Right kidney (tissue), 9 donors: Measurements from ENCODE around the gene SMARCC2.
A peak's percentile ranks its signal among the peaks of the same experiment; 100 is the strongest.

ENCODE experiments used
- DNase-seq: peaks from one replicate; pipeline ENCODE4 v3.0.0-alpha.2; 2016
- long read RNA-seq, 8 donors: transcript quantifications; one replicate each; lab custom pipeline, GENCODE V29; 2026

SMARCC2 gene
- long read RNA-seq, donor 1, full-length matches to known transcripts, result 2 of 12 reads
- long read RNA-seq, donor 1, partial matches to known transcripts, result 10 of 12 reads
- long read RNA-seq, donor 1, other reads (novel, unspliced or antisense), result 0 of 12 reads
- long read RNA-seq, donor 2, result 0 reads
- long read RNA-seq, donor 3, partial matches to known transcripts, result 5 of 6 reads
- long read RNA-seq, donor 3, other reads (novel, unspliced or antisense), result 0 of 6 reads
- long read RNA-seq, donor 4, full-length matches to known transcripts, result 5 of 32 reads
- long read RNA-seq, donor 4, partial matches to known transcripts, result 27 of 32 reads
- long read RNA-seq, donor 4, other reads (novel, unspliced or antisense), result 0 of 32 reads
- long read RNA-seq, donor 5, full-length matches to known transcripts, result 3 of 13 reads
- long read RNA-seq, donor 5, partial matches to known transcripts, result 5 of 13 reads
- long read RNA-seq, donor 5, other reads (novel, unspliced or antisense), result 5 of 13 reads
- long read RNA-seq, donor 6, full-length matches to known transcripts, result 1 of 30 reads
- long read RNA-seq, donor 6, partial matches to known transcripts, result 29 of 30 reads
- long read RNA-seq, donor 6, other reads (novel, unspliced or antisense), result 0 of 30 reads
- long read RNA-seq, donor 7, partial matches to known transcripts, result 96 of 99 reads
- long read RNA-seq, donor 7, other reads (novel, unspliced or antisense), result 0 of 99 reads
- long read RNA-seq, donor 8, full-length matches to known transcripts, result 2 of 26 reads
- long read RNA-seq, donor 8, partial matches to known transcripts, result 24 of 26 reads
- long read RNA-seq, donor 8, other reads (novel, unspliced or antisense), result 0 of 26 reads

DNA sequence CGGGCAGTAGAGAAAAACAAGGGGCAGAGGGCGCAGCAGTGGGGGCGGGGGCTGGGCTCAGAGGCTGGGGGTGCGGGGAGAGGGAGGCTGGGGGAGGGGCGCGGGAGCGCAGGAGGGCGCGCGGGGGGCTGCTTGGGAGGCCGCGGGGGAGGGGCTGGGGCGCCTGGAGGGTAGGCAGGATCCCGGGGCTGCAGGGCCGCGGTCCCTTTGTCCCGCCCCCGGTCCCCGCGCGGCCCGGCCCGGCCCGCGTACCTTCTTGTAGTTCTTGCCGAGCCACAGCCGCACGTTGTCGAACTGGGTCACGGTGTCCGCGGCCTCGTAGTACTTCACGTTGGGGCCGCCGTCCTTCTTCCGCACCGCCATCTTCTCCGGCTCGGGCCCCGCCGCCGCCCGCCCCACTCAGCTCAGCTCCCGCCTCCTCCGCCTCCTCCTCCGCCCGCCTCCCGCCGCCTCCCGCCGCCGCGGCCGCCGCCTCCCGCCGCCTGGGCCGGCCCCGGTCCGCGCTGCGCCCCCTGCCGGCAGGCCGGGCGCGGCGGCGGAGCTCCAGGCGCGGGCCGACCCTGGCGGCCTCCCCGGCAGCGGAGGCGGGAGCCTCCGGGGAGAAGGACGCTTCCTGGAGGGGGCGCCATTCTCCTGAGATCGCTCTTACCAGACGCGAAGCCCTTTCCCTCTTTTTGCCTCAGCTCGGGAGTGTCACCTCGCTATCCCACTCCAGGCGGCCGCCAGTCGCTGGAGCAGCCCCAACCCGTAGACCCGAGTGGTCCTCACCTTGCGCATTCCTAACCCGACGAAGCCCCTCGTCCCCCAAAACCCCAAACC is at the start of gene SMARCC2:
Gene SMARCC2 (minus strand): TSS at position 385 of the 819 bp plus-strand sequence. CDS start 22 bp downstream, at position 363.
- DNase-seq, result peak; percentile 91

GRCh38 chr12:56237552-56237951 is 48.3 kb upstream of the SMARCC2 start:
- DNase-seq, result no peak

GRCh38 chr12:56236985-56237384 is 47.7 kb upstream of the SMARCC2 start:
- DNase-seq, result no peak

DNA sequence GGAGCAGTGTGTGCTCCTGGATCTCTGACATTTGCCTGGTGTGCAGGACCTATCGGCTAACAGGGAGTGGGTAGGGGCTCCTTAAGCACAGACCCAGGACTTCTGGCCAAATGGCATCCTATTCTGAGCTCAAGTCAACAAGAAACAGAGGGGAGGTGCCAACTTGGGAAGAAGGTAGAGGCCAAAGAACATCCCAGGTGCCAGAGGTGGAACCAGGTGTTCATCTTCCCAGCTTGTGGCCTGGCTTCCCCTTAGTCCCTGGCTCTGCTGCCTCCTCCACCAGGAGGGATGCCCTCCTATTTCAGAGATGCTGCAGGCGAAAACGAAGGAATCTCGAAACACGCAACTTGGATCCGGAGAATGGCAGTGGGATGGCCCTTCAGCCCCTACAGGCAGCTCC is 46.8 kb upstream of the SMARCC2 start:
- DNase-seq, result no peak

DNA sequence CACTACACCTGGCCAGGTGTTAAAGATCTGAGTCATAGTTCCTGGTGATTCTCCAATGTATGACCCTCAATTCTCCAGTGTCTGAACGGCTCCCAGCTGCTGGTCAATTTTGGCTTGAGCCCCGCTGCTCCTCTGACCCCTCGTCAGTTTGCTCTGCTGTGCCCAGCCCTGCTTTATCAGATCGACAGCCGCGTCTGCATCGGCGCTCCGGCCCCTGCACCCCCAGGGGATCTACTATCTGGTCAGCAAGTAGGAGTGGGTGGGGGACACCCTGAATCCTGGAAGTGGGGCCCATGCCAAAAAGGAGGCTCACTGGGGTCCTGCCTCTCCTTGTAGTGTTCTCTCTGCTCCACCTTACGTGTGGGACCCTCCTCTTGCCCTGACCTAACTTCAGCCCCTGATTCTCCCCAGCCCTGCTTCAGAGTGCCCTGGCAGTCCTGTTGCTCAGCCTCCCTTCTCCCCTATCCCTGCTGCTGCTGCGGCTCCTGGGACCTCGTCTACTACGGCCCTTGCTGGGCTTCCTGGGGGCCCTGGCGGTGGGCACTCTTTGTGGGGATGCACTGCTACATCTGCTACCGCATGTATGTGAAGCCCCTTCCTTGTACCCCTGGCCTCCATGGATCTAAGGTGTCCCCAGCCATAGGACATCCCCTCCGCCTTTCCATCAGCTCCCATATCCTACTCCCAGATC is 45.6 kb upstream of the SMARCC2 start:
- DNase-seq, result no peak

DNA sequence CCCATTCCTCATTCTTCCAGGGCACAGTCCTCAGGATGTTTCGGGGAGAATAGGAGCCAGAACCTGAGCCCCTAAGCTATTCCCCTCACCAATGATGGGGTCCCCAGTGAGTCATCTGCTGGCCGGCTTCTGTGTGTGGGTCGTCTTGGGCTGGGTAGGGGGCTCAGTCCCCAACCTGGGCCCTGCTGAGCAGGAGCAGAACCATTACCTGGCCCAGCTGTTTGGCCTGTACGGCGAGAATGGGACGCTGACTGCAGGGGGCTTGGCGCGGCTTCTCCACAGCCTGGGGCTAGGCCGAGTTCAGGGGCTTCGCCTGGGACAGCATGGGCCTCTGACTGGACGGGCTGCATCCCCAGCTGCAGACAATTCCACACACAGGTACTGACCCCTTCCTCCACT is 41.9 kb upstream of the SMARCC2 start:
- no peak for DNase-seq

- DNase-seq, result no peak
These were observed 41.3 kb upstream of the SMARCC2 start for GRCh38 chr12:56230432-56231183.

- no peak for DNase-seq
These were observed 40.7 kb upstream of the SMARCC2 start, which contains the start of gene SLC39A5 for GRCh38 chr12:56229916-56230431. Gene SLC39A5, plus strand, starts transcription at chr12:56230051. Its CDS starts 1,224 bp downstream, at chr12:56231275.

DNA sequence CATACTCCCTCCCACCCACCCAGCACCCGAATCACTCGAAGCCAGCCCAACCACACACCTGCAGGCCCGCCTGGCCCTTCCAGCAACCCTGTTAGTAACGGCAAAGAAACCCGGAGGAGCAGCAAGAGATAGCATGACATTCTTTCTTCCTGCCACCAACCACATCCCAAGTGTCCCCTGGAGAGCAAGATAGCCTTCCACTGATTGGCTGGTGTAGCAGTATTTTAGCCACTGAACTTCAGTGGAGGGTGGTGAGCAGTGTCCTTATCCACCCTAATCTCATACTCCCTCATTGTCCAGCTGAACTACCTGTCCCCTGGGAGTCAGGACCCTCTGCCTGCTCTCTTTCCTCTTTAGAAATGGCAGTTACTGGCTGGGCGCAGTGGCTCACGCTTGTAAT is 39.8 kb upstream of the SMARCC2 start:
- no peak for DNase-seq

DNA sequence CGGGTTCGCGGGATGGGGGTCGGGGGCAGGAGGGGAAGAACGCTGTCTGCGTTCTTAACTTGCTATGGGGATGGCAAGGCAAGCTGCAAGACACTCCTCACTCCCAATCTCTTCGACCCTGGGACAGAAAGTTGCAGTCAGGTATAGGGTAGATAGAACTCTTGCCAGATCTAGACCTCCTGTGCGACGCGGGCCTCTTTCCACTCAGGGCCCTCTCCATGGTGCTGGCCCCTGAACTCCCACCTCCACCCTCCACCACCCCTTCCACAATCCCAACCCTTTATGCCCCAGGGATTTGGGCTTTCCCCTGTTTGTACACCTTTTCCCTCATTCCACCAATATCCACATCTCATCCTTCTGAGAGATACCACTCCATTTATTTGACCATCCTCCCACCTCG is 35.7 kb upstream of the SMARCC2 start:
- DNase-seq, result no peak

DNA sequence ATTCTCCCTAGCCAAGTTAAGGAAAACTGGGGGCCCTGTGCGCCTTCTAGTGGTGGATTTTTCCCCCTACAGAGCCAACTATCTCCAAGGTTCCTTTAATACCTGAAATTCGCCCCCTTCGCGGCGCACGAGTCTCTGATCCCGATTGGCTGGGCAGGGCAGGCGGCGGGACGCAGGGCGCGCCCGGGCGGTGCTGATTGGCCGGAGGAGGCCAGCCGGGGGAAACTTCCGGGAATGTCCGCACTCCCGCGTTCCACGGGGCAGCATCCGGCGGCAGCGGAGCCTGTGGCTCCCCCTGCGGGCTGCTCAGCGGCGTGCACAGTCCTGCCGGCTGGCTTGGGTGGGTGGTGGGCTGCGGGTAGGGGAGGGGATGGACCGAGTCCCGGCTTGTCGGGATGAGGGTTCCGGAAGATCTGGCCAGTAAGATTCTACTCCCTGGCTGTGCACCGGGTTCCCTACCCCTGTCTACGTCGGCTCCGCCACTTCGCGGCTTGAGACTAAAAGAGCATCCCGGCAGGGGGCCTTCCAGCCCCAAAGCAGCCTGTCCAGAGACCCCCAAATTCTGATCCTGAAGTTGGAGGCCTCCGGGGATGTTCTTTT is 34.9 kb upstream of the SMARCC2 start, which contains the start of gene NABP2:
Gene NABP2 (plus strand): TSS at position 241 of the 600 bp plus-strand sequence. CDS start 515 bp downstream, outside the sequence.
- peak; percentile 85 for DNase-seq

- DNase-seq, result no peak
These were observed 34.4 kb upstream of the SMARCC2 start for GRCh38 chr12:56223571-56224101.

- no peak for DNase-seq
These were observed 33.2 kb upstream of the SMARCC2 start for GRCh38 chr12:56222531-56222895.

- peak; percentile 95 for DNase-seq
These were observed 32.7 kb upstream of the SMARCC2 start, which contains the start of gene RNF41 for GRCh38 chr12:56221757-56222530. Gene RNF41, minus strand, starts transcription at chr12:56221922. Its CDS starts 7,875 bp downstream, at chr12:56214047.

DNA sequence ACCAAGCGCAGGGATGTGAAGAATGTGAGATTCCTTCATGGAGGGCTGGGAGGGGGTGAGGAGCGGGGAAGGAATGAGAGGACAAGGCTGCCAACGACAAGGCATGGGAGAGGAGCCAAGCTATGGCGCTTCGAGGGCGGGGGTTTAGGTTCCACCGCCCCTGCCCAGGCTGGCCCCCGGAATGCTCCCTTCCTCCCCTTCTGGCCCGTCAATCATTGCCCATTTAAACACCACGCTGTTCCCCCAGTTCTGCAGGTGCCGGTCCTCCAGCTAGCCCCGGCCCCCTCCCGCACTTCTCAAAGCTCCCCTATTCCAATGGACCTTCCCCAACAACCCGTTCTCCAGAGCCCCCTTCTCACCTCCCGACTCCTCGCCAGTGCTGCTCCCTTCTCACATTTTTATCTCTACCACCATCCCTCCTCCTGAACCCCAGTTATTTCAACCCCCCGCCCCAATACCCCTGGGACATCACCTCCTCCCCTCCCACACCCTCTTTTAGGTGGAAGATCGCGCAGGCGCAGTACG is 32.0 kb upstream of the SMARCC2 start:
- DNase-seq, result peak; percentile 81

DNA sequence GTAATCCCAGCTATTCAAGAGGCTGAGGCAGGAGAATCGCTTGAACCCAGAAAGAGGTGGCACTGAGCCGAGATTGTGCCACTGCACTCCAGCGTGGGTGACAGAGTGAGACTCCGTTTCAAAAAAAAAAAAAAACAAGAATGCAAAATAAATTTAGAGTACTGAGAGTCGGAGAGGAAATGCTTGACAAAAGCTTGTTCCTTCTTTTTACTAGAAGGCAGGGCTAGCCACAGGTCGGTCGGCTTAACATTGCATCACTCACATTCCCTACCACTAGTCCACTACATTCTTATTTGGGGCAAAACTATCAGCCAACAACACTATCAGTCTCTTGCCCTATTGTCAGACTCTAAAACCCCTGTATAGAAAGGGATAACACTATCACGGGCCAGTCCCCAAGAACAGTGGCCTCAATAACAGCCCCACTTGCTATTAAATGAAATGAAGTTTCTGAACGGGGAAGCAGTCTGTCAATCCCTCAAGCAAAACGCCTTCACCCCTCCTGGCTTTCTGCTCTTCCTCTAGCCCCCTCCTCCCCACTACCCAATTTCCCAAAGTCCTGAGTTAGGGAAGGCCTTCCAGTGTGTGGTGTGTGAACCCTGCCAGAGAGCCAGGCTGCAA is 31.4 kb upstream of the SMARCC2 start:
- no peak for DNase-seq

GRCh38 chr12:56219840-56220239 is 30.6 kb upstream of the SMARCC2 start:
- DNase-seq, result no peak

GRCh38 chr12:56216461-56216860 is 27.2 kb upstream of the SMARCC2 start:
- no peak for DNase-seq
